ENCODE measurements around the gene SLC6A7. TPM values are rescaled to one million over a fixed set of nuclear protein-coding genes. Genes with fewer than 3 reads are reported as not detected.

Gene SLC6A7
- total RNA-seq, 4 donors from 2014 or later = not detected

DNA sequence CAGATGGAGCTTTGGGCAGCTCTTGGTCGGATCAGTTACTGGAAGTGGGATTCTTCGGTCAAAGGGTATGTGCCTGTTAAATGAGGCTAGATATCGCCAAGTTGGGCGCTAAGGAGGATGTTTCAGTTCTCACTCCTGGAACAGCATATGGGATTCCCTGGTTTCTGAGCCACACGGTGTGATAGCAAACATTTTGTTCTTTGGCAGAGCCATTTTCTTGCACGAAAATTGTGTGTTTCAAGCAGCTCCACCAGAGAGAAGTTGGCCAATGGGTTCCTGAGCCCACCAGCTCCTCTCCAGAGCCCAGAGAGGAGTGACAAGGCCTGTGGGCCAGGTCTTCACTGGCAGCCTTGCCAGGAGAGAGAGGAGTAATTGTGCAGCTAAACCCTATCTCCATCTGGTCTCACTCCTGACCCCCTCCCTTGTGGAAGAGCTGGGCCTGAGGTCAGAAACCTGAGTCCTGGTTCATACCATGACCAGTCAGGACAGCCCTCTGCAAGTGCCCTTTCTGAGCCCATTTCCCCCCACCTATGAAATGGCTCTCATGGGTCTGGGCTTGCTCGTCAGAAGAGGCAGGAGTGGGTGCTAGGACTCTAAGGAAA, 10.7 kb upstream of the SLC6A7 start:
- H3K4me3 ChIP-seq = no peak overlapping the region
- H3K4me1 ChIP-seq = peaks cover 19 to 38% (median 30%) of the 10 kb centered on the region in 4 donors
- H3K9me3 ChIP-seq = no peaks in the 10 kb centered on the region
- no peaks in the 10 kb centered on the region for H3K36me3 ChIP-seq
- DNase-seq (ENCODE audit: extremely low spot score) = no peak
- TF ChIP-seq POLR2AphosphoS5 (IDR thresholded peaks at IDR 0.05) = no peak
- TF ChIP-seq CTCF (IDR thresholded peaks at IDR 0.05) = no peak
- TF ChIP-seq POLR2A (IDR thresholded peaks at IDR 0.05; ENCODE audit: low read depth) = no peak
- no peak for TF ChIP-seq EP300 (IDR thresholded peaks at IDR 0.05)
- peak overlapping the region in 3 of 4 donors; percentile 21 to 77 (median 63) for H3K27ac ChIP-seq (replicated peaks in 1 of 4)
- no peaks in the 10 kb centered on the region for H3K27me3 ChIP-seq
- intact Hi-C loops (cut with DNase I) = no loop called here
- 94% methylated on average over 6 of the region's 7 CpGs for WGBS

- no peak for TF ChIP-seq POLR2A (IDR thresholded peaks at IDR 0.05; ENCODE audit: low read depth)
- no peak for TF ChIP-seq CTCF (IDR thresholded peaks at IDR 0.05)
- TF ChIP-seq POLR2AphosphoS5 (IDR thresholded peaks at IDR 0.05) = peak in 1 of 2 donors; percentile 33
- TF ChIP-seq EP300 (IDR thresholded peaks at IDR 0.05) = no peak
- Histone ChIP-seq H3K4me1 (peaks cover 19 to 32% (median 30%) of the 10 kb centered on the region in 4 donors), H3K27ac (replicated peaks in 1 of 4) (peak overlapping the region; percentile 63 to 77 (median 68)), H3K4me3 (no peak overlapping the region), H3K9me3 (no peaks in the 10 kb centered on the region), H3K36me3 (no peaks in the 10 kb centered on the region), H3K27me3 (no peaks in the 10 kb centered on the region)
- DNase-seq (ENCODE audit: extremely low spot score) = no peak
- intact Hi-C loops (cut with DNase I) = no loop called here
- WGBS = 53% methylated on average over 15 of the region's 18 CpGs
These were observed 9.4 kb upstream of the SLC6A7 start for GRCh38 chr5:150180241-150181026.

- TF ChIP-seq POLR2AphosphoS5 (IDR thresholded peaks at IDR 0.05) (no peak), EP300 (IDR thresholded peaks at IDR 0.05) (no peak), POLR2A (IDR thresholded peaks at IDR 0.05; ENCODE audit: low read depth) (no peak), CTCF (IDR thresholded peaks at IDR 0.05) (no peak)
- Histone ChIP-seq H3K36me3 (no peaks in the 10 kb centered on the region), H3K27ac (replicated peaks in 1 of 4) (peak overlapping the region; percentile 63 to 77 (median 68)), H3K4me1 (peaks cover 19 to 32% (median 29%) of the 10 kb centered on the region in 4 donors), H3K4me3 (no peak overlapping the region), H3K27me3 (no peaks in the 10 kb centered on the region), H3K9me3 (no peaks in the 10 kb centered on the region)
- DNase-seq (ENCODE audit: extremely low spot score) = no peak
- WGBS = 48% methylated on average over 5 of the region's 5 CpGs
- intact Hi-C loops (cut with DNase I) = no loop called here
These were observed 8.8 kb upstream of the SLC6A7 start for GRCh38 chr5:150181027-150181426.

- H3K27ac ChIP-seq (replicated peaks in 1 of 4) = peak overlapping the region in 1 of 4 donors; percentile 65
- 91% methylated on average over 5 of the region's 9 CpGs for WGBS
- TF ChIP-seq POLR2A (IDR thresholded peaks at IDR 0.05; ENCODE audit: low read depth) = no peak
- no peak for TF ChIP-seq EP300 (IDR thresholded peaks at IDR 0.05)
- no peak for TF ChIP-seq POLR2AphosphoS5 (IDR thresholded peaks at IDR 0.05)
- no peak for TF ChIP-seq CTCF (IDR thresholded peaks at IDR 0.05)
- H3K36me3 ChIP-seq = no peaks in the 10 kb centered on the region
- intact Hi-C loops (cut with DNase I) = no loop called here
- H3K9me3 ChIP-seq = no peaks in the 10 kb centered on the region
- peaks cover 19 to 32% (median 29%) of the 10 kb centered on the region in 4 donors for H3K4me1 ChIP-seq
- no peak overlapping the region for H3K4me3 ChIP-seq
- no peak for DNase-seq (ENCODE audit: extremely low spot score)
- H3K27me3 ChIP-seq = no peaks in the 10 kb centered on the region
These were observed 7.9 kb upstream of the SLC6A7 start for GRCh38 chr5:150181766-150182545.
